TTC549 (cell line): Measurements from ENCODE around the gene NDUFB8.

Source experiments
- FAIRE-seq: peaks from 2 replicates; lab custom pipeline; 2012; peaks lifted over from hg19 to GRCh38; lab: Jason Lieb, UNC

The NDUFB8 gene

GRCh38 chr10:100506596-100507356 lies 22.9 kb downstream of the NDUFB8 start:
- no peak for FAIRE-seq

GRCh38 chr10:100505164-100505563 lies 24.5 kb downstream of the NDUFB8 start:
- FAIRE-seq = no peak

- FAIRE-seq = no peak
Observed at GRCh38 chr10:100504096-100504495, 25.6 kb downstream of the NDUFB8 start.

GRCh38 chr10:100502926-100503494 lies 26.7 kb downstream of the NDUFB8 start:
- no peak for FAIRE-seq

- no peak for FAIRE-seq
Observed at GRCh38 chr10:100501423-100501822, 28.2 kb downstream of the NDUFB8 start.

- no peak for FAIRE-seq
Observed at GRCh38 chr10:100498059-100498458, 31.6 kb downstream of the NDUFB8 start.

- no peak for FAIRE-seq
Observed at GRCh38 chr10:100496567-100496966, 33.1 kb downstream of the NDUFB8 start.

GRCh38 chr10:100490531-100490930 lies 39.1 kb downstream of the NDUFB8 start:
- no peak for FAIRE-seq

- no peak for FAIRE-seq
Observed at GRCh38 chr10:100489396-100489795, 40.3 kb downstream of the NDUFB8 start.

GRCh38 chr10:100487529-100487928 lies 42.1 kb downstream of the NDUFB8 start:
- FAIRE-seq = no peak

GRCh38 chr10:100485801-100486495 lies 43.7 kb downstream of the NDUFB8 start:
- no peak for FAIRE-seq

GRCh38 chr10:100485366-100485765 lies 44.3 kb downstream of the NDUFB8 start:
- FAIRE-seq = no peak

- no peak for FAIRE-seq
Observed at GRCh38 chr10:100483876-100484666, 45.6 kb downstream of the NDUFB8 start.

GRCh38 chr10:100482834-100483185 lies 46.9 kb downstream of the NDUFB8 start:
- FAIRE-seq = no peak

GRCh38 chr10:100482181-100482833 lies 47.4 kb downstream of the NDUFB8 start:
- FAIRE-seq = no peak

- peak; percentile 55 for FAIRE-seq
Observed at GRCh38 chr10:100481462-100482081, 48.1 kb downstream of the NDUFB8 start.

- FAIRE-seq = no peak
Observed at GRCh38 chr10:100480002-100480401, 49.7 kb downstream of the NDUFB8 start.

- FAIRE-seq = no peak
Observed at GRCh38 chr10:100479037-100479436, 50.6 kb downstream of the NDUFB8 start.

- FAIRE-seq = no peak
Observed at GRCh38 chr10:100477970-100478369, 51.7 kb downstream of the NDUFB8 start.
